NT2/D1 (cell line): Measurements from ENCODE around the gene EID2B.

Experiments used
- SUZ12 ChIP-seq: IDR thresholded peaks from 2 replicates; pipeline ENCODE4 v1.6.1; 2011; ENCODE audit not compliant: insufficient read length, insufficient read depth; ENCODE audit errors: extremely low read depth
- YY1 ChIP-seq: IDR thresholded peaks from 2 replicates; pipeline ENCODE4 v1.6.1; 2011; ENCODE audit not compliant: insufficient read length, insufficient read depth
- ZNF274 ChIP-seq: IDR thresholded peaks from 2 replicates; pipeline ENCODE4 v1.6.1; 2011; ENCODE audit warnings: mild to moderate bottlenecking, low read depth, low read length

DNA sequence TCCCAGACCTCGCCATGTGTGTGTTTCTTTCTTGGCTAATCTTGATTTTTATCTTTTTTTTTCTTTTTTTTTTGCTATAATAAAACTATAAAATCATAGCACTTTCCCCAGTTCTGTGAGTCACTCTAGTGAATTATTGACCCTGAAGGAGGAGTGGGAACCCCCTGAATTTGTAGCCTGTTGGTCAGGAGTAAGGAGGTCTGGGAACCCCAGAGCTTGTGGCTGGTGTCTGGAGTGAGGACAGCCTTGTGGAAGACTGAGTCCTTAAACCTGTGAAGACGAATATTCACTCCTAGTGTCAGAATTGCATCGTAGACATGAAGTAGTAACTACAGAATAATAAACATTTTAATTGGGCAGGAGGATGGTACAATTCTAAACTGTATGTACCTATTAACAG, 7.4 kb downstream of the EID2B start:
- TF ChIP-seq YY1 = no peak
- TF ChIP-seq SUZ12 = no peak
- no peak for TF ChIP-seq ZNF274
